Upper lobe of left lung (tissue), 6 donors: ENCODE results near the gene WFDC5. TPM values are rescaled to one million over a fixed set of nuclear protein-coding genes. Genes with fewer than 3 reads are reported as not detected.

Experiments used
- ATAC-seq, 2 donors: fragments of 200-7000 bp; cut with Tn5 transposase; one replicate each; pipeline ENCODE4 v1.9.1; 2022; ENCODE audit warnings: mild to moderate bottlenecking in 2 of 2, moderate library complexity in 2 of 2; ENCODE audit not compliant: low FRiP score in 2 of 2
- DNase-seq, 2 donors: peaks; one replicate each; pipeline ENCODE4 v3.0.0-alpha.2; 2019 to 2020
- H3K27ac ChIP-seq, 4 donors: fragments of 200-600 bp; sonication (generic); one replicate each; pipeline ENCODE4 v1.5.1; 2016 to 2019
- H3K27me3 ChIP-seq, 4 donors: fragments of 200-600 bp; sonication (generic); one replicate each; pipeline ENCODE4 v1.5.1; 2017 to 2019
- H3K36me3 ChIP-seq, 4 donors: fragments of 200-600 bp; sonication (generic); one replicate each; pipeline ENCODE4 v1.5.1; 2016 to 2019
- H3K4me1 ChIP-seq, 4 donors: fragments of 200-600 bp; sonication (generic); one replicate each; pipeline ENCODE4 v1.5.1; 2018 to 2019
- H3K4me3 ChIP-seq, 4 donors: fragments of 200-600 bp; sonication (generic); one replicate each; pipeline ENCODE4 v1.5.1; 2017 to 2019; ENCODE audit warnings: mild to moderate bottlenecking in 2 of 4, moderate library complexity in 1 of 4
- H3K9me3 ChIP-seq, 4 donors: fragments of 200-600 bp; sonication (generic); one replicate each; pipeline ENCODE4 v1.5.1; 2018 to 2019
- EP300 ChIP-seq, 4 donors: sonication (generic); formaldehyde crosslinking; IDR thresholded peaks; one replicate each; pipeline ENCODE4 v1.5.1; 2017; ENCODE audit warnings: antibody characterized with exemption in 4 of 4, control low read depth in 2 of 4
- POLR2A ChIP-seq, 4 donors: fragments of 450-650 bp; IDR thresholded peaks; one replicate each; pipeline ENCODE4 v1.5.1; 2016 to 2017; ENCODE audit warnings: antibody characterized with exemption in 4 of 4, mild to moderate bottlenecking in 2 of 4
- POLR2AphosphoS5 ChIP-seq, 2 donors: sonication (generic); formaldehyde crosslinking; IDR thresholded peaks; one replicate each; pipeline ENCODE4 v1.5.1; 2017; ENCODE audit warnings: antibody characterized with exemption in 2 of 2
- WGBS, 2 donors: methylation state at CpG; one replicate each; pipeline ENCODE4 v1.1.5; 2017 to 2018; 5-methylcytosine and 5-hydroxymethylcytosine counted together
- total RNA-seq, 6 donors: library from RNA; depleted of rRNA in 4 of 6; stranded (reverse); fragments of >200 nt in 4 of 6; gene quantifications; one replicate each; pipeline versions ENCODE4 v1.1.0 to v1.2.1, GENCODE V29; 2016 to 2021
- TF ChIP-seq, protein P1 (sequence below), 6 experiments: fragments of 450-650 bp in 4 of 6; fragments of 200-600 bp in 2 of 6; sonication (generic) in 2 of 6; IDR thresholded peaks; one replicate each; pipeline ENCODE4 v1.5.1; 2016 to 2019; ENCODE audit warnings: antibody characterized with exemption in 6 of 6
- donor health status: DM: no; HTN: no; CAD: no; lungs with moderate emphysema.
- donor health status: DM: no; HTN: yes; CAD: no; lungs with severe emphysema.

The WFDC5 gene
- total RNA-seq, 6 donors from 2014 or later: 0.57 to 2.0 TPM; not detected in 4

DNA sequence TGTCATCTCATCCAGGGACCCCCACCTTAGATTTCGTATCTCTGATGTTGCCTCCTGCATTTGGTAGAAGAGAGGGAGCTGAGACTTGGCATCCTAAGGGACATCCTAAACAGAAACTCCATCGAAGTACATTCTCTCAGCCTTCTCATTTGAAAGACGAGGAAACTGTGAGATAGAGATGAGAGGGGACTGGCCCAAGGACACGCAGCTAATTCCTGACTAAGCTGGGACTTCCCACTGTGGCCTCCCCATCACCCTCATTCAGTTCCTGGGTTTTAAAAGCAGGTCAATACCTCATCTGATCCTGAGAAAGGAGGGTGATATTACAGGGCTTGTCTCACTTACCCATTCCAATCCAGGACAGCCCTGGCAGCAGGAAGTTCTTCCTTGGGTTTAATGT lies 855 bp upstream of the WFDC5 start:
- 81 to 88% methylated on average over 4 of the region's 4 CpGs for WGBS, 2 donors
- Histone ChIP-seq H3K27ac (no peak overlapping the region), H3K36me3 (no peaks in the 10 kb centered on the region), H3K4me3 (no peak overlapping the region), H3K9me3 (no peaks in the 10 kb centered on the region), H3K27me3 (peaks cover 0 to 3% (median 0%) of the 10 kb centered on the region in 4 donors), H3K4me1 (peaks cover 0 to 6% (median 0%) of the 10 kb centered on the region in 4 donors)
- TF ChIP-seq, protein P1, sequence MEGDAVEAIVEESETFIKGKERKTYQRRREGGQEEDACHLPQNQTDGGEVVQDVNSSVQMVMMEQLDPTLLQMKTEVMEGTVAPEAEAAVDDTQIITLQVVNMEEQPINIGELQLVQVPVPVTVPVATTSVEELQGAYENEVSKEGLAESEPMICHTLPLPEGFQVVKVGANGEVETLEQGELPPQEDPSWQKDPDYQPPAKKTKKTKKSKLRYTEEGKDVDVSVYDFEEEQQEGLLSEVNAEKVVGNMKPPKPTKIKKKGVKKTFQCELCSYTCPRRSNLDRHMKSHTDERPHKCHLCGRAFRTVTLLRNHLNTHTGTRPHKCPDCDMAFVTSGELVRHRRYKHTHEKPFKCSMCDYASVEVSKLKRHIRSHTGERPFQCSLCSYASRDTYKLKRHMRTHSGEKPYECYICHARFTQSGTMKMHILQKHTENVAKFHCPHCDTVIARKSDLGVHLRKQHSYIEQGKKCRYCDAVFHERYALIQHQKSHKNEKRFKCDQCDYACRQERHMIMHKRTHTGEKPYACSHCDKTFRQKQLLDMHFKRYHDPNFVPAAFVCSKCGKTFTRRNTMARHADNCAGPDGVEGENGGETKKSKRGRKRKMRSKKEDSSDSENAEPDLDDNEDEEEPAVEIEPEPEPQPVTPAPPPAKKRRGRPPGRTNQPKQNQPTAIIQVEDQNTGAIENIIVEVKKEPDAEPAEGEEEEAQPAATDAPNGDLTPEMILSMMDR (IDR thresholded peaks at IDR 0.05): no peak
- TF ChIP-seq EP300 (IDR thresholded peaks at IDR 0.05) (no peak), POLR2A (IDR thresholded peaks at IDR 0.05) (no peak), POLR2AphosphoS5 (IDR thresholded peaks at IDR 0.05) (no peak)
- ATAC-seq (no peak), DNase-seq (no peak)

DNA sequence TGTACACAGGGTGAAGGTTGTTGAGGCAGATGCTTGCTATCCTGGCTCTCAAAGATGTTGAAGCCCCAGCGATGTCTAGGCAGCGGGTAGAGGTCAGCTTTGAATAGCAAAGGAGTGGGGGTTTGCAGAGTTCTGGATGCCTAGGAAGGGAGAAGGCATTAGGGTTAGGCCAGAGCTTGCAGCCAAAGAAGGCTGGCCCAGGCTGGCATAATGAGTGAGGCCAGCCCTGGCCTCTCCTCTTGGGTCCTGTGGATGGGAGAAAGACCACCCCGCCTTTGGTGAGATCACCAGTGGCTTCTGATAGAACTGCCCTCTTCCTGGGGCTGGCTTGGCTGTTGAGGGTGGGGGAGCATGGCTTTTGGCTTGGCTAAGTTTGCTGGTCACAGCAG lies 406 bp upstream of the WFDC5 start:
- no peak overlapping the region for H3K4me3 ChIP-seq
- ATAC-seq (no peak), DNase-seq (no peak)
- H3K27ac ChIP-seq: no peak overlapping the region
- H3K36me3 ChIP-seq: no peaks in the 10 kb centered on the region
- H3K9me3 ChIP-seq: no peaks in the 10 kb centered on the region
- 77 to 78% methylated on average over 3 of the region's 3 CpGs for WGBS, 2 donors
- H3K27me3 ChIP-seq: peaks cover 0 to 3% (median 0%) of the 10 kb centered on the region in 4 donors
- TF ChIP-seq, protein P1 (IDR thresholded peaks at IDR 0.05): no peak
- no peak for TF ChIP-seq POLR2A (IDR thresholded peaks at IDR 0.05)
- no peak for TF ChIP-seq POLR2AphosphoS5 (IDR thresholded peaks at IDR 0.05)
- no peak for TF ChIP-seq EP300 (IDR thresholded peaks at IDR 0.05)
- H3K4me1 ChIP-seq: peaks cover 0 to 6% (median 0%) of the 10 kb centered on the region in 4 donors

DNA sequence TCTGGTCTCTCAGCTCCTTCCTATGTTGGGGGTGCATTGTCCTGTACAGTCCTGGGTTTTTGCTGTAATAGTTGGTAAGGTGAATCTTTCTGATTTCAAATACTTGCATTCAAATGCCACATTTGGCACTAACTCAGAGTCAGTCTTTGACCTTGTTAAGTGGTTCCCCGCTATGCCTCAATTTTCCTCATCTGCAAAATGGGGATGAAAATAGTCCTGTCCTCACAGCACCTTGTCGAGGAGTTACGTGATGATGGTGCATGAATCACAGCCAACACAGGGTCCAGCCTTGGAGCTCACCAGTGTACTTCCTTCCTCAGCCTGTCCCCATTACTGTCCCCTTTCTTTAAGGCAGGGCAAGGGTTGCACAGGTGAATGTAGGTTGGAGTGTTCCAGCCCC lies 1.1 kb downstream of the WFDC5 start:
- no peaks in the 10 kb centered on the region for H3K9me3 ChIP-seq
- H3K4me1 ChIP-seq: peaks cover 0 to 6% (median 0%) of the 10 kb centered on the region in 4 donors
- no peak overlapping the region for H3K4me3 ChIP-seq
- H3K27ac ChIP-seq: no peak overlapping the region
- H3K27me3 ChIP-seq: peaks cover 0 to 3% (median 0%) of the 10 kb centered on the region in 4 donors
- 80 to 96% methylated on average over 3 of the region's 3 CpGs for WGBS, 2 donors
- no peak for ATAC-seq
- no peak for DNase-seq
- H3K36me3 ChIP-seq: no peaks in the 10 kb centered on the region
- TF ChIP-seq, protein P1 (IDR thresholded peaks at IDR 0.05): no peak
- TF ChIP-seq EP300 (IDR thresholded peaks at IDR 0.05): no peak
- TF ChIP-seq POLR2AphosphoS5 (IDR thresholded peaks at IDR 0.05): no peak
- TF ChIP-seq POLR2A (IDR thresholded peaks at IDR 0.05): no peak

DNA sequence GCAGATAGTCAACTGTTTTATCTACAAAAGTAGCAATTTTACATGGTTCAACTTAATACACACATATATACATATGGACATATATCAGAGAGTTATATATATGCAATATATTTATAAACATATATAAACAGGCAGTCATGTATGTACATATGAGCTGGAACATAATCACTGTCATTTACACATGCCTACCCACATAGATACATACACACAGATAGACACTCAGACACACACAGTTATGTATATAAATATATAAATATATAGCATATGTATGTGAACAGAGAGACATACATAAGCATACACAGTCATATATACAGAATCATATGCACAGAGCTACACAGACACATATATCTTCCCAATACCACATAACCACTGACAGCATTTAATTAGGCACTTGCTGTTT lies 2.2 kb downstream of the WFDC5 start:
- DNase-seq: no peak
- Histone ChIP-seq H3K27me3 (peaks cover 0 to 3% (median 0%) of the 10 kb centered on the region in 4 donors), H3K36me3 (no peaks in the 10 kb centered on the region), H3K4me1 (peaks cover 0 to 6% (median 0%) of the 10 kb centered on the region in 4 donors), H3K27ac (no peak overlapping the region), H3K9me3 (no peaks in the 10 kb centered on the region), H3K4me3 (no peak overlapping the region)
- ATAC-seq: no peak
- no peak for TF ChIP-seq POLR2A (IDR thresholded peaks at IDR 0.05)
- no peak for TF ChIP-seq POLR2AphosphoS5 (IDR thresholded peaks at IDR 0.05)
- TF ChIP-seq EP300 (IDR thresholded peaks at IDR 0.05): no peak
- TF ChIP-seq, protein P1 (IDR thresholded peaks at IDR 0.05): no peak

DNA sequence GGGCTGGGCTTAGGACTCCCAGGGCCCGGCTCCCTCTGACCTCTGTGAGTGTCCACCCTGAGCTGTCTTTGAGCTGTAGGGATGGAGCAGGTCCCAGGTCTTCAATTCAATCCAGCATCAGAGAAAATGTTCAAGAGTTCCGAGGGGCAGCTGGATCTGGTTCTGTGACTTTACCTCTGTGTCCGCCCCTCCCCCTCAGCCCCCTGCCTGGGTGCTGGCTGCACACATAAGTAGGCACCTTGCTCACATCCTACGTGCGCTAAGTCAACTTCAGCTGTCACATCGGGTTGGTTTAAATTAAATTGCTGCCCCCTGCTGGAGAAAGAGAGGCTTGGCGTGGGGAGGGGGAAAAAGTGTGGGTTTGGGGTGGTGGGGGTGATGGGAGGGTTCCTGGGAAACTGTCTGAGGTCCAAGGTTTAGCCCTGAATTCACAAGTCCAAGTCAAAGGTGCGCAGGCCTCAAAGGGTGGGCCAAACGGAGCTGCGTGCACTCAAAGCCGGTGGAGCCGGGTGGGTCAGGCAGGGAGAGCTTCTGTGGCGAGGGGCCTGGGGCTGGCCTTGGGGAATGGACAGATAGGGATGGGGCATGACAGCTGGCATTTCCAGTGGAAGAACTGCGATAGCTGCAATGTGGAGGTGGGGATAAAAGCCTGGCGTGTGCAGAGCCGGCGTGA lies 3.0 kb downstream of the WFDC5 start:
- TF ChIP-seq, protein P1 (IDR thresholded peaks at IDR 0.05): peak in 5 of 6 experiments; percentile 5 to 42 (median 28)
- TF ChIP-seq EP300 (IDR thresholded peaks at IDR 0.05) (no peak), POLR2A (IDR thresholded peaks at IDR 0.05) (no peak), POLR2AphosphoS5 (IDR thresholded peaks at IDR 0.05) (no peak)

More for the DNA sequence above, 3.0 kb downstream of the WFDC5 start:
- Histone ChIP-seq H3K4me3 (no peak overlapping the region), H3K27me3 (peaks cover 0 to 3% (median 0%) of the 10 kb centered on the region in 4 donors), H3K9me3 (no peaks in the 10 kb centered on the region), H3K4me1 (peaks cover 0 to 6% (median 0%) of the 10 kb centered on the region in 4 donors), H3K27ac (no peak overlapping the region), H3K36me3 (no peaks in the 10 kb centered on the region)
- ATAC-seq: no peak
- WGBS, 2 donors: 54 to 68% methylated on average over 15 to 17 of the region's 17 CpGs
- no peak for DNase-seq
